ENCODE measurements around the gene NPC2.

NPC2 gene

GRCh38 chr14:74503291-74503937 is 10.3 kb upstream of the NPC2 start:
- DNase-seq (ENCODE audit: low spot score): no peak

- no peak for DNase-seq (ENCODE audit: low spot score)
These were observed 9.3 kb upstream of the NPC2 start for GRCh38 chr14:74502236-74503019.

- DNase-seq (ENCODE audit: low spot score): no peak
These were observed 8.6 kb upstream of the NPC2 start for GRCh38 chr14:74501691-74502090.

- peak; percentile 63 for DNase-seq (ENCODE audit: low spot score)
These were observed 8.1 kb upstream of the NPC2 start for GRCh38 chr14:74501135-74501614.

- DNase-seq (ENCODE audit: low spot score): no peak
These were observed 7.5 kb upstream of the NPC2 start for GRCh38 chr14:74500417-74501134.

- no peak for DNase-seq (ENCODE audit: low spot score)
These were observed 2.3 kb upstream of the NPC2 start for GRCh38 chr14:74495356-74495755.

- DNase-seq (ENCODE audit: low spot score): peak; percentile 99
These were observed 497 bp upstream of the NPC2 start, which contains the start of gene ISCA2 for GRCh38 chr14:74493343-74494261. Gene ISCA2 (plus strand): TSS chr14:74493765. CDS start chr14:74493775, 10 bp downstream.

- DNase-seq (ENCODE audit: low spot score): peak; percentile 43
These were observed 939 bp downstream of the NPC2 start for GRCh38 chr14:74491956-74492775.

- no peak for DNase-seq (ENCODE audit: low spot score)
These were observed 2.6 kb downstream of the NPC2 start for GRCh38 chr14:74490486-74490885.

- DNase-seq (ENCODE audit: low spot score): no peak
These were observed 4.2 kb downstream of the NPC2 start for GRCh38 chr14:74488786-74489397.

- DNase-seq (ENCODE audit: low spot score): no peak
These were observed 6.9 kb downstream of the NPC2 start for GRCh38 chr14:74486164-74486563.

- DNase-seq (ENCODE audit: low spot score): no peak
These were observed 9.8 kb downstream of the NPC2 start for GRCh38 chr14:74483321-74483720.

GRCh38 chr14:74482571-74482970 is 10.5 kb downstream of the NPC2 start:
- no peak for DNase-seq (ENCODE audit: low spot score)

- DNase-seq (ENCODE audit: low spot score): no peak
These were observed 13.1 kb downstream of the NPC2 start for GRCh38 chr14:74480046-74480445.

GRCh38 chr14:74478996-74479635 is 14.0 kb downstream of the NPC2 start:
- peak; percentile 20 for DNase-seq (ENCODE audit: low spot score)

GRCh38 chr14:74476607-74477006 is 16.5 kb downstream of the NPC2 start:
- no peak for DNase-seq (ENCODE audit: low spot score)

GRCh38 chr14:74476107-74476506 is 17.0 kb downstream of the NPC2 start:
- no peak for DNase-seq (ENCODE audit: low spot score)

- no peak for DNase-seq (ENCODE audit: low spot score)
These were observed 17.4 kb downstream of the NPC2 start for GRCh38 chr14:74475678-74476077.

- DNase-seq (ENCODE audit: low spot score): no peak
These were observed 18.7 kb downstream of the NPC2 start for GRCh38 chr14:74474376-74474775.

- DNase-seq (ENCODE audit: low spot score): no peak
These were observed 20.5 kb downstream of the NPC2 start for GRCh38 chr14:74472601-74473000.

All from globus pallidus (tissue), 1 donor.